Measurements from ENCODE around the gene NLRP3.
"Not testable (repeated sequence)": the region's sequence is repeated elsewhere in the genome, so short reads cannot be mapped to it uniquely, and the experiment has no call there.

The NLRP3 gene

GRCh38 chr1:247390996-247391395, 25.0 kb upstream of the NLRP3 start:
- no peak for DNase-seq (ENCODE audit: low read depth)

- DNase-seq (ENCODE audit: low read depth) = no peak
Observed at GRCh38 chr1:247392088-247392487, 23.9 kb upstream of the NLRP3 start.

- not testable (repeated sequence) for DNase-seq (ENCODE audit: low read depth)
Observed at GRCh38 chr1:247395075-247395474, 20.9 kb upstream of the NLRP3 start.

- no peak for DNase-seq (ENCODE audit: low read depth)
Observed at GRCh38 chr1:247400685-247401084, 15.3 kb upstream of the NLRP3 start.

- DNase-seq (ENCODE audit: low read depth) = no peak
Observed at GRCh38 chr1:247401310-247402119, 14.5 kb upstream of the NLRP3 start.

- no peak for DNase-seq (ENCODE audit: low read depth)
Observed at GRCh38 chr1:247402120-247402675, 13.8 kb upstream of the NLRP3 start.

GRCh38 chr1:247406014-247406656, 9.8 kb upstream of the NLRP3 start:
- no peak for DNase-seq (ENCODE audit: low read depth)

- peak; percentile 67 for DNase-seq (ENCODE audit: low read depth)
Observed at GRCh38 chr1:247407180-247407616, 8.8 kb upstream of the NLRP3 start.

GRCh38 chr1:247408100-247408499, 7.9 kb upstream of the NLRP3 start:
- no peak for DNase-seq (ENCODE audit: low read depth)

GRCh38 chr1:247409869-247410544, 6.0 kb upstream of the NLRP3 start:
- no peak for DNase-seq (ENCODE audit: low read depth)

GRCh38 chr1:247411621-247412327, 4.2 kb upstream of the NLRP3 start:
- DNase-seq (ENCODE audit: low read depth) = no peak

GRCh38 chr1:247417831-247418230, 1.9 kb downstream of the NLRP3 start:
- no peak for DNase-seq (ENCODE audit: low read depth)

GRCh38 chr1:247419336-247419735, 3.4 kb downstream of the NLRP3 start:
- no peak for DNase-seq (ENCODE audit: low read depth)

GRCh38 chr1:247421074-247421473, 5.1 kb downstream of the NLRP3 start:
- DNase-seq (ENCODE audit: low read depth) = no peak

GRCh38 chr1:247429496-247429895, 13.5 kb downstream of the NLRP3 start:
- no peak for DNase-seq (ENCODE audit: low read depth)

- DNase-seq (ENCODE audit: low read depth) = no peak
Observed at GRCh38 chr1:247430434-247430833, 14.5 kb downstream of the NLRP3 start.

GRCh38 chr1:247431643-247432042, 15.7 kb downstream of the NLRP3 start:
- DNase-seq (ENCODE audit: low read depth) = no peak

GRCh38 chr1:247434005-247434404, 18.0 kb downstream of the NLRP3 start:
- no peak for DNase-seq (ENCODE audit: low read depth)

GRCh38 chr1:247435030-247435758, 19.2 kb downstream of the NLRP3 start:
- no peak for DNase-seq (ENCODE audit: low read depth)

GRCh38 chr1:247435759-247436147, 19.8 kb downstream of the NLRP3 start:
- DNase-seq (ENCODE audit: low read depth) = no peak
